Heart left ventricle (tissue), 16 donors: ENCODE data around the gene ANK3. TPM values are rescaled to one million over a fixed set of nuclear protein-coding genes. Genes with fewer than 3 reads are reported as not detected.

Experiments used
- ATAC-seq, 4 donors: fragments of 200-7000 bp; cut with Tn5 transposase; one replicate each; pipeline ENCODE4 v1.9.1; 2020 to 2022; ENCODE audit warnings: moderate library complexity in 4 of 4, mild to moderate bottlenecking in 3 of 4, moderate number of reproducible peaks in 1 of 4
- DNase-seq, 5 donors: peaks; one replicate each; pipeline ENCODE4 v3.0.0-alpha.2; 2020
- H3K27ac ChIP-seq, 12 donors: fragments of 200-600 bp; sonication (generic) in 4 of 12; one replicate each; pipeline versions ENCODE4 v1.5.0 to v1.8.0; 2016 to 2022; ENCODE audit warnings: mild to moderate bottlenecking in 2 of 12
- H3K27me3 ChIP-seq, 9 donors: fragments of 200-600 bp; sonication (generic) in 2 of 9; one replicate each; pipeline versions ENCODE4 v1.5.1 to v1.8.0; 2016 to 2022; ENCODE audit warnings: mild to moderate bottlenecking in 3 of 9
- H3K36me3 ChIP-seq, 9 donors: fragments of 200-600 bp; sonication (generic) in 2 of 9; one replicate each; pipeline versions ENCODE4 v1.5.0 to v1.8.0; 2018 to 2022; ENCODE audit warnings: mild to moderate bottlenecking in 2 of 9
- H3K4me1 ChIP-seq, 12 donors: fragments of 200-600 bp; sonication (generic) in 4 of 12; one replicate each; pipeline versions ENCODE4 v1.5.0 to v1.8.0; 2016 to 2022; ENCODE audit warnings: mild to moderate bottlenecking in 3 of 12
- H3K4me3 ChIP-seq, 12 donors: fragments of 200-600 bp; sonication (generic) in 4 of 12; one replicate each; pipeline versions ENCODE4 v1.5.0 to v1.8.0; 2017 to 2022; ENCODE audit warnings: mild to moderate bottlenecking in 9 of 12, moderate library complexity in 4 of 12
- H3K9me3 ChIP-seq, 12 donors: fragments of 200-600 bp; sonication (generic) in 4 of 12; one replicate each; pipeline versions ENCODE4 v1.5.0 to v1.8.0; 2016 to 2022; ENCODE audit warnings: mild to moderate bottlenecking in 1 of 12
- CTCF ChIP-seq, 12 donors: fragments of 200-600 bp; sonication (generic) in 4 of 12; IDR thresholded peaks; one replicate each; pipeline versions ENCODE4 v1.5.0 to v1.8.0; 2018 to 2022; ENCODE audit warnings: antibody characterized with exemption in 12 of 12, mild to moderate bottlenecking in 5 of 12
- POLR2A ChIP-seq, 2 donors: fragments of 450-650 bp; IDR thresholded peaks; one replicate each; pipeline ENCODE4 v1.6.1; 2017; ENCODE audit warnings: antibody characterized with exemption in 2 of 2, mild to moderate bottlenecking in 2 of 2, moderate library complexity in 2 of 2
- WGBS, 4 donors: extraction: QIAGEN DNeasy Blood & Tissue Kit in 2 of 4; methylation state at CpG; one replicate each; pipeline versions ENCODE4 v1.1.5 to v1.1.7; 2013 to 2018; 5-methylcytosine and 5-hydroxymethylcytosine counted together
- intact Hi-C, 10 donors: fragments of 100-400 bp; cut with DNase I; formaldehyde crosslinking; loops; one replicate each; pipeline versions ENCODE4 v1.11.1 to v1.14.2; 2022
- polyA plus RNA-seq, 2 donors: library from polyadenylated mRNA; stranded (reverse); fragments of 200-250 nt; gene quantifications; one replicate each; pipeline ENCODE4 v1.2.3, GENCODE V29; 2013
- total RNA-seq, 9 donors: library from RNA; depleted of rRNA in 2 of 9; stranded (reverse); fragments of >200 nt in 2 of 9; fragmentation: NEBNext Ultra II Directional in 3 of 9; extraction: Animal tissue kit (Norgen Biotek cat#: 25700) in 3 of 9; gene quantifications; one replicate each; pipeline versions ENCODE4 v1.1.0 to v1.2.4, GENCODE V29; 2016 to 2023
- donor health status: ischemic (EF 13 %, LVEDD 7.1; RV severe dilation, severe dysfunction).
- donor health status: healthy with polysubstance abuse.
- donor health status: DM: no; HTN: yes; CAD: no.
- donor health status: DM: no; HTN: no; CAD: no.
- donor health status: ischemic (EF 25% LVEDD 6.9; RV normal size, moderate dysfunction).
- donor health status: ischemic (EF 25% LVEDD 5.7; RV mildly dilated, moderate dysfunction).
- donor health status: healthy.
- donor health status: DM: yes; HTN: yes; CAD: no.
- donor health status: ischemic (EF 35%, LVEDD 5.7; RV mildly dilated, moderate dysfunction).
- donor health status: nonischemic (EF 11% LVEDD 7.7; RV severe dilation, severe dysfunction).
- donor health status: DM: yes; HTN: yes; CAD: no.
- donor health status: PGD.
- donor health status: ischemic (EF 29% LVEDD 5.4; RV normal size, mild dysfunction).
- donor health status: nonischemic (EF 23%, LVEDD 6.1; RV moderate dilation, normal function).

The ANK3 gene
- total and polyA plus RNA-seq, 11 donors = 33.8 to 576 (median 239) TPM

GRCh38 chr10:60122190-60122589 is 267.5 kb downstream of the ANK3 start:
- peak overlapping the region in 5 of 12 donors; percentile 20 to 66 (median 66) for H3K27ac ChIP-seq
- intact Hi-C loops = loop anchor here in 2 of 10 donors (10.0 kb wide), 1 partner anchor 63 kb away; no protein-coding TSS in a partner anchor
- peaks cover 0 to 2% (median 0%) of the 10 kb centered on the region in 9 donors for H3K36me3 ChIP-seq
- DNase-seq (peak in 1 of 5 donors; percentile 23), ATAC-seq (peak; percentile 28 to 66 (median 44))
- H3K4me1 ChIP-seq = peaks cover 0 to 19% (median 7%) of the 10 kb centered on the region in 12 donors
- no peak overlapping the region for H3K4me3 ChIP-seq
- WGBS, 4 donors = 45 to 61% (median 55%) methylated on average over 2 of the region's 2 CpGs
- peaks cover 0 to 7% (median 0%) of the 10 kb centered on the region in 12 donors for H3K9me3 ChIP-seq
- TF ChIP-seq CTCF (IDR thresholded peaks at IDR 0.05) = no peak
- no peak for TF ChIP-seq POLR2A (IDR thresholded peaks at IDR 0.05)
- H3K27me3 ChIP-seq = no peaks in the 10 kb centered on the region

DNA sequence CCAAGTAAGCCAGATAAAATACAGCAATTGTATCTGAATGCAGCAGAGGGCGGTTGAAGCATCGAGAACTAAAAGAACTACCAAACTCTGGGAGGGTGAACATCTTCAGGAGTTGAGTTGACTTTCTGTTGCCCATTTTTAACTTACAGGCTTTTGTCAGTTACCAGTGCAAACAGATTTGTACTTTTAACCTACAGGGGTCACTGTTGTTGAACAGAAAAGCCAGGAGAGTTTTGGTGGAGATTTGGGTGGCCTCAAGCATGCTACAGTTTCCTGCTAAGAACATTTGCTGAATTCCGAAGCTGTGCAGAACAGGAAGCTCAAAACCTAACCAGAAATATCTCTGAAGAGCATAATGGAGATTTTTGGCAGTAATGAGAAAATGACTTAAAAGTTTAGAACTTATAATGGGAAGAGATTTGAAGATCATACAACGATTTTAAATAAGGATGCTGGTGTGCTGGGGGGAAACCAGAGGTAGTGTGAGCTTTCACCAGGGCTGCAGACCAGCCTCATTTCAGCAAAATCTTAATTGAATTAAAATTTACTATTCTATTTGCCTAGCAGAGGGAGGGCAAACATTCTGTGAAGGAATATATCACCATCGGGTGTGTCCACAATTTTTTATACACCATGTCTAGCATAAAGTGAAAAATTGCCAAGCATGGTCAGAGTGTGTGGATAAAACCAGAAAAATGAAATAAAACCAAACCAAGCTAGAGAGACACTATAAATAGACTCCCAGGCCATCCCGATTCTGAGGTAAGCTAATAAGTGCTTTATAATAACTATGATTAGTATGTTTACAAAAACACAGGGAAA is 274.7 kb downstream of the ANK3 start:
- Histone ChIP-seq H3K4me1 (peaks cover 0 to 10% (median 0%) of the 10 kb centered on the region in 12 donors), H3K27me3 (no peaks in the 10 kb centered on the region), H3K36me3 (peaks cover 0 to 18% (median 0%) of the 10 kb centered on the region in 9 donors), H3K9me3 (peaks cover 0 to 5% (median 0%) of the 10 kb centered on the region in 12 donors), H3K27ac (no peak overlapping the region), H3K4me3 (no peak overlapping the region)
- ATAC-seq (peak; percentile 37 to 78 (median 54)), DNase-seq (no peak)
- intact Hi-C loops = loop anchor here in 2 of 10 donors (2.0 to 5.0 kb wide), 4 partner anchors 82 to 320 kb away; no protein-coding TSS in a partner anchor
- 42 to 59% (median 54%) methylated on average over 6 of the region's 6 CpGs for WGBS, 4 donors
- TF ChIP-seq CTCF (IDR thresholded peaks at IDR 0.05) = peak; percentile 14 to 60 (median 46)
- TF ChIP-seq POLR2A (IDR thresholded peaks at IDR 0.05) = no peak

DNA sequence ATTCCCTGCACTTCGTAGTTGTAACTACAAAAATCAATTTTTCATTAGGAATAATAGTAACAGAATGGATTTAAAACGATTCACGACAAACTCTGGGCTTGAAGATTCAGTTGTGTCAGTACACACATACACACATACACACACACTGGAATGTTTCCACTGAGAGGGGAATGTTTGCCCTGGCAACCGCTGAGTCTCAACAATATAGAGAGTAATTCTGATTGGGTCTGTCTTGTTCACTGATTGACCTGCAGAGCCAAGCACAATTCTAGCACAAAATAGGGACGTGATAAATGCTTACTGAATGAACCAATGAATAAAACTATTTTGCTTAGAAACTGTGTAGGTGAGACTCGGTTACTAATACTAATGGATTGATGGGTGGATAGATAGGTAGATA is 278.9 kb downstream of the ANK3 start:
- no peak for ATAC-seq
- Histone ChIP-seq H3K4me1 (peaks cover 0 to 10% (median 0%) of the 10 kb centered on the region in 12 donors), H3K9me3 (no peaks in the 10 kb centered on the region), H3K27ac (no peak overlapping the region), H3K36me3 (peaks cover 0 to 42% (median 7%) of the 10 kb centered on the region in 9 donors), H3K27me3 (no peaks in the 10 kb centered on the region), H3K4me3 (no peak overlapping the region)
- intact Hi-C loops = loop anchor here in 2 of 10 donors (5.0 kb wide), 2 partner anchors 97 to 322 kb away; no protein-coding TSS in a partner anchor
- 79 to 91% (median 88%) methylated on average over 6 of the region's 6 CpGs for WGBS, 4 donors
- DNase-seq = no peak
- no peak for TF ChIP-seq POLR2A (IDR thresholded peaks at IDR 0.05)
- TF ChIP-seq CTCF (IDR thresholded peaks at IDR 0.05) = no peak

DNA sequence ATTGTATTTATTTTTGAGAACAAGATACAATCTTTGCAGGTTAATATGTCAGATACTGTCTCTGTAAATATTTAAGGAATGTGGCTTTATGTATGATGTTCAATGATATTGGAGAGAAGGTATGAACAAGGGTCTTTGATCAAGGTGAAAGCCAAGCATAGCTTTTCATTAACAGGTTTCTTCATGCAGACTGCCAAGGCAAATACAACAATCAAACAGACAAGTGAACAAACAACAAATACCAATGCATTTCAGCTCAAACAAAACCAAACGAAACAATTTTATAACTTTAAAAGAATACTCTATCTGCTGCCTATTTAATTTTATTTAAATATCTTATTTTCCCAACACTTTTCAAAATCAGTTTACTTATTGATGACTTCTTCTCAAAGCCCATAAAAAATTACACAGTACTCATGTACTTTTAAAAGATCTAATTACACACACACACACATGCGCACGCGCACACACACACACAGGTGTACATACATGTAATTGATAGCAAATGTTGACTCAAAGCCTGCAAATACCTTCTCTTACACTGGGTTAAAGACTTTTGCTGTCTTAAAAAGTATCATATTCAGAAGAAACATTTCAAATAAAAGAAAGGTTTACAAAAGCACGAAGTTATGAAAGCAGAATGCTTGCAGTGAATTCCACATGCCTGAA is 282.2 kb downstream of the ANK3 start:
- H3K9me3 ChIP-seq = no peaks in the 10 kb centered on the region
- intact Hi-C loops = loop anchor here in 4 of 10 donors (10.0 kb wide), 3 partner anchors 97 to 537 kb away; no protein-coding TSS in a partner anchor
- ATAC-seq = no peak
- no peak overlapping the region for H3K27ac ChIP-seq
- no peaks in the 10 kb centered on the region for H3K27me3 ChIP-seq
- TF ChIP-seq CTCF (IDR thresholded peaks at IDR 0.05) = no peak
- no peak for TF ChIP-seq POLR2A (IDR thresholded peaks at IDR 0.05)
- no peak overlapping the region for H3K4me3 ChIP-seq
- 88 to 96% (median 94%) methylated on average over 5 of the region's 5 CpGs for WGBS, 4 donors
- peaks cover 0 to 55% (median 9%) of the 10 kb centered on the region in 9 donors for H3K36me3 ChIP-seq
- DNase-seq = no peak
- H3K4me1 ChIP-seq = no peaks in the 10 kb centered on the region
